ENCODE data around the gene IMPG2. TPM values are rescaled to one million over a fixed set of nuclear protein-coding genes. Genes with fewer than 3 reads are reported as not detected.

IMPG2 gene
- total RNA-seq, 1 experiment from 2014 or later = 0.04 TPM

- ATAC-seq = no peak
- DNase-seq (ENCODE audit: low spot score) = no peak
- no peak for TF ChIP-seq SMAD4 (CRISPR knock-in tag; IDR thresholded peaks at IDR 0.05)
- no peak for TF ChIP-seq TCF7 (CRISPR knock-in tag; IDR thresholded peaks at IDR 0.05; ENCODE audit: low read depth)
- no peak for TF ChIP-seq NR3C1 (CRISPR knock-in tag; conservative IDR thresholded peaks at IDR 0.05; ENCODE audit: low read depth)
- no peak for TF ChIP-seq ATF3 (CRISPR knock-in tag; conservative IDR thresholded peaks at IDR 0.05)
- no peak for TF ChIP-seq ATF1 (CRISPR knock-in tag; IDR thresholded peaks at IDR 0.05)
- no peak for TF ChIP-seq TP53 (CRISPR knock-in tag; IDR thresholded peaks at IDR 0.05)
- no peak for TF ChIP-seq ZBTB21 (CRISPR knock-in tag; IDR thresholded peaks at IDR 0.05; ENCODE audit: borderline replicate concordance)
- TF ChIP-seq HMGXB4 (CRISPR knock-in tag; IDR thresholded peaks at IDR 0.05) = no peak
- no peak for TF ChIP-seq ZNF317 (CRISPR knock-in tag; IDR thresholded peaks at IDR 0.05; ENCODE audit: borderline replicate concordance, low read depth)
- Mint-ChIP-seq H3K4me1 (no peaks in the 10 kb centered on the region), H3K4me3 (no peak overlapping the region), H3K36me3 (no peaks in the 10 kb centered on the region), H3K27me3 (ENCODE audit: low read depth) (no peaks in the 10 kb centered on the region), H3K9me3 (peaks cover 1% of the 10 kb centered on the region; the same call in 1 of the 2 replicates), H3K27ac (no peak overlapping the region)
- CTCF ChIA-PET = no interaction called here
- POLR2A ChIA-PET = no interaction called here
Observed at GRCh38 chr3:101183151-101183550, 137.2 kb downstream of the IMPG2 start.

GRCh38 chr3:101182734-101183133 lies 137.6 kb downstream of the IMPG2 start:
- TF ChIP-seq ZNF138 (CRISPR knock-in tag; conservative IDR thresholded peaks at IDR 0.05) (no peak), RORB (CRISPR knock-in tag; IDR thresholded peaks at IDR 0.05) (no peak), USF1 (CRISPR knock-in tag; IDR thresholded peaks at IDR 0.05) (no peak), NR2C2 (CRISPR knock-in tag; IDR thresholded peaks at IDR 0.05) (no peak), E2F4 (CRISPR knock-in tag; IDR thresholded peaks at IDR 0.05; ENCODE audit: borderline replicate concordance, low read depth) (no peak), NR3C1 (CRISPR knock-in tag; conservative IDR thresholded peaks at IDR 0.05; ENCODE audit: low read depth) (no peak), ZNF281 (CRISPR knock-in tag; IDR thresholded peaks at IDR 0.05) (no peak), CBFB (CRISPR knock-in tag; IDR thresholded peaks at IDR 0.05; ENCODE audit: low read depth) (no peak), FOXK1 (CRISPR knock-in tag; IDR thresholded peaks at IDR 0.05) (no peak), CTCF (IDR thresholded peaks at IDR 0.05) (no peak), ZBTB43 (CRISPR knock-in tag; IDR thresholded peaks at IDR 0.05) (no peak)
- no peak for DNase-seq (ENCODE audit: low spot score)
- no peaks in the 10 kb centered on the region for H3K27me3 Mint-ChIP-seq (ENCODE audit: low read depth)
- no peaks in the 10 kb centered on the region for H3K4me1 Mint-ChIP-seq
- H3K4me3 Mint-ChIP-seq = no peak overlapping the region
- POLR2A ChIA-PET = interaction anchor here (0.6 kb wide), 1 partner anchor 288 kb away, joined by 4 read pairs; no protein-coding TSS in a partner anchor
- CTCF ChIA-PET = interaction anchor here (1.0 to 3.3 kb wide), 2 partner anchors 13 to 51 kb away, joined by 3 to 12 read pairs; no protein-coding TSS in a partner anchor
- no peaks in the 10 kb centered on the region for H3K36me3 Mint-ChIP-seq
- H3K27ac Mint-ChIP-seq = no peak overlapping the region
- H3K9me3 Mint-ChIP-seq = no peaks in the 10 kb centered on the region
- no peak for ATAC-seq
